Testis (tissue), 2 donors: ENCODE results near the gene DDX11.
"Not testable (repeated sequence)": the region's sequence is repeated elsewhere in the genome, so short reads cannot be mapped to it uniquely, and the experiment has no call there.

Source experiments
- CTCF ChIP-seq, 3 experiments: fragments of 450-650 bp in 2 of 3; fragments of 200-600 bp in 1 of 3; sonication (generic) in 1 of 3; IDR thresholded peaks; one replicate each; pipeline ENCODE4 v1.5.1; 2016 to 2019; ENCODE audit warnings: antibody characterized with exemption in 3 of 3, mild to moderate bottlenecking in 2 of 3, moderate library complexity in 1 of 3
- POLR2A ChIP-seq: fragments of 450-650 bp; IDR thresholded peaks from one replicate; pipeline ENCODE4 v1.6.1; 2017; ENCODE audit warnings: antibody characterized with exemption, mild to moderate bottlenecking, moderate library complexity

- not testable (repeated sequence) for TF ChIP-seq CTCF (IDR thresholded peaks at IDR 0.05); POLR2A
Measured at GRCh38 chr12:31052121-31052520, 21.5 kb upstream of the DDX11 start.
